Kasumi-1 (cell line): ENCODE results near the gene SPR.

Experiments used
- DNase-seq, 2 experiments: peaks; one replicate each; lab custom pipeline; 2025; lab: John Stamatoyannopoulos, UW

SPR gene

DNA sequence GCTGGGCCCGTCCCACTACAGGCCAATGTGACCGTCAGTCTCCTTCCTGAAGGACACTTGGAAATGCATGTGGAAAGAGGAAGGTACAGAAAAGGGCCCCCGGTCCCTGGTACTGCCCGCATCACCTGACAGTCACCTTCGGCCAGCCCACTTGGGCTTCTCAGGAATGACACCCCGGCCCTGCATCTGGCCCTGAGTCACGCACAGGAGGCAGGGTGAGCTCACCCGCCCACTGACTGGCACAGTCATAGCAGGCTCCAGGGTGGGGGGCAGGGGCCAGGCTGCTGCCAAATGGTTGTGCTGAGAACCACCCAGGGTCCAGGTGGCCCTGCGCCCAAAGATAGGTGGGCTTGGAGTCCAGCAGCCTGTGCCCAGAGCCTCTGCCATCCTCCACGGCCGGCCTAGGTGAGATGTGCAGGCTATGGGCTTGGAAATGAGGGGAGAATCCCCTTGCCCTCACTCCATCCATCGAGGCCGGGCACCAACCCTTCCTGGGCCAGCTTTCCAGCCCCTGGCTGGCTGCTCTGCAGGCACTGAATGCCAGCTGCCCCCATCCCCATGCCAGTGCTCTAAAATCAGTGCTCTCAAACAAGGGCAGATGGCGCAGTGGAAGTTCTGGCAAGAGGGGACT, 44.2 kb downstream of the SPR start:
- no peak for DNase-seq

DNA sequence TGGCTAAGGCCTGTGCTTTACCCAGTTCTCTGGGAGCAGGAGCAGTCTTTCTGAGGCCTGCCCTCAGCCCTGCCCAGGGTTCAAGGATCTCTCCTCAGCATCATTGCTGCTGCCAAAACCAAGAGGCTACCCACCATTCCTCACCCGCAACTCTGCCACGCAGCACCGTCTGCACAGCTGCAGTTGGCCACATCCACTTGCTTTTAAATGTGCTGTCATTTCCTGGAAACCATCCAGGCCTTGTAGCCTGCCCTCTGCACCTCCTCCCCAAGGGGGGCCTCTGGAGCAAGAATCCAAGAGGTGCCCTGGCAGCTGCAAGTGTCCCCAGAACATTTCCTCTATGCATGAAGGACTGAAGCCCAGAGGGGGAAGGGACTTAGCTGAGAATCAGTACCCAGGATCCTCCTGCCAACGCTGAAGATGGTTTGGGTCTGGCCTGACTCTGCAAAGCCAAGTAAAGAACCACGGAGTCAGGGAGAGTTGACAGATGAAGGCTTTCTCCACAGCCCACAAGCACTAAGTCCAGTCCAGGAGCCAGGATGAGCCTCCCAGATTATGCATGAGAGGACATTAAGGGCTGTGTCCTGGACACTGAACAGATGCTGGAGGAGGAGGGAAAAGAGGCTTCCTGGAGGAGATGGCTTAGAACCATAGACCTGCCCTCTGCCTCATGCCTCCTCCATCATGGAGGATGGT, 45.0 kb downstream of the SPR start:
- no peak for DNase-seq

DNA sequence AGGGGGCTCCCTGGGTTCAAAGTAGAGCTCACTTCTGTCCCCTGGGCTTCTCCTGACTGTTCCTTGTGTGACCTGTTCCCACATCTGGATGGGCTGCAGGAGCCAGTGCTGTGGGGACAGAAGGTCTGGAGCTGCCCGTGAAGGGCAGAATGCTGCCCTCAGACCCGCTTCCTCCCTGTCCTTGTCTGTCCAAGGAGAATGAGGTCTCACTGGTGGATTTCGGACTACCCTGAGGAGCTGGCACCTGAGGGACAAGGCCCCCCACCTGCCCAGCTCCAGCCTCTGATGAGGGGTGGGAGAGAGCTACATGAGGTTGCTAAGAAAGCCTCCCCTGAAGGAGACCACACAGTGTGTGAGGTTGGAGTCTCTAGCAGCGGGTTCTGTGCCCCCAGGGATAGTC, 45.6 kb downstream of the SPR start:
- DNase-seq = no peak

DNA sequence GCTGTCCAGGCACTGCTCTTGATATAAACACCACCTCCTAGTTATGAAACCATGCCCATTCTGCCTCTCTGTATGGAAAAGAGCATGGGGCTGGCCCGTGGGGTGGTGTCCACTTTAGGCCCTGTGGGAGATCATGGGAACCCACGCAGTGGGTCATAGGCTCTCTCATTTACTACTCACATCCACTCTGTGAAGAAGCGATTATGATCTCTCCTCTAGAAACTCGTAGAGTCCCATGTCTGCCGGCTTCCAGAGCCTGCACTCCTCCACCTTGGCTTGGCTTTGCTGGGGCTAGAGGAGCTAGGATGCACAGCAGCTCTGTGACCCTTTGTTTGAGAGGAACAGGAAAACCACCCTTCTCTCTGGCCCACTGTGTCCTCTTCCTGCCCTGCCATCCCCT, 46.0 kb downstream of the SPR start:
- no peak for DNase-seq

DNA sequence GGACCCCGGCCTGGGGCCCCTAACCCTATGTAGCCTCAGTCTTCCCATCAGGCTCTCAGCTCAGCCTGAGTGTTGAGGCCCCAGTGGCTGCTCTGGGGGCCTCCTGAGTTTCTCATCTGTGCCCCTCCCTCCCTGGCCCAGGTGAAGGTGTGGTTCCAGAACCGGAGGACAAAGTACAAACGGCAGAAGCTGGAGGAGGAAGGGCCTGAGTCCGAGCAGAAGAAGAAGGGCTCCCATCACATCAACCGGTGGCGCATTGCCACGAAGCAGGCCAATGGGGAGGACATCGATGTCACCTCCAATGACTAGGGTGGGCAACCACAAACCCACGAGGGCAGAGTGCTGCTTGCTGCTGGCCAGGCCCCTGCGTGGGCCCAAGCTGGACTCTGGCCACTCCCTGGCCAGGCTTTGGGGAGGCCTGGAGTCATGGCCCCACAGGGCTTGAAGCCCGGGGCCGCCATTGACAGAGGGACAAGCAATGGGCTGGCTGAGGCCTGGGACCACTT, 46.5 kb downstream of the SPR start:
- no peak for DNase-seq

DNA sequence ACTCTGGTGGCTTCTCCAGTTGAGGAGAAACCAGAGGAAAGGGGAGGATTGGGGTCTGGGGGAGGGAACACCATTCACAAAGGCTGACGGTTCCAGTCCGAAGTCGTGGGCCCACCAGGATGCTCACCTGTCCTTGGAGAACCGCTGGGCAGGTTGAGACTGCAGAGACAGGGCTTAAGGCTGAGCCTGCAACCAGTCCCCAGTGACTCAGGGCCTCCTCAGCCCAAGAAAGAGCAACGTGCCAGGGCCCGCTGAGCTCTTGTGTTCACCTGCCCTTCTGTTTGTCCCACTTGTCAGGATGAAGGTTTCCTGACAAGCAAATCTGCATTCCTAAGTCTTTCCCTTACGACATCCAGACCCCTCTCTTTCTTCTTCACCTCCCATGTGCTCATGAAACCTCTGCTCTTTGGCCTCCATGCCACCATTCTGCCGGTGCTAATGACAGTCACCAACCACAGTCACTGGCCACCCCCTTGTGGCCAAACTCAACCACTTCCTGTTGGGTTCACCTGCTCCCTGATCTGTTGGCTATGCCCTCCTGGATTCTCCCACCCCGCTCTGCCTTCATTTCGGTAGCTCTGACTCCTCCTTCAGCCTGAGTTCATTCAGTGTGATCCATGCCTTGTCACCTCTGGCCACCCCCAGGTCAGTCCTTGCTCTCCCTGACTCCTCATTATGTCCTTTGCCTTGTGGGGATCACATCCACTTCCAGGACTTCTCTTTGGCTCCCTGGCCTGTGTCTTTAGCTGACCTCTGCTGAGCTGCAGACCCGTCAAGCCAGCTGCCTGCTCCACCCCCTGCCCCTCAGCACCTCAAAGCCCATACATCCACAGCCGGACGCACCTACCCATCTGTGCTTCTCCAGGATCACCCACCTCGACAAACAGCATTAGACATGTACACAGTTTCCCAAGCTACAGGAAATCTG, 47.7 kb downstream of the SPR start:
- no peak for DNase-seq

DNA sequence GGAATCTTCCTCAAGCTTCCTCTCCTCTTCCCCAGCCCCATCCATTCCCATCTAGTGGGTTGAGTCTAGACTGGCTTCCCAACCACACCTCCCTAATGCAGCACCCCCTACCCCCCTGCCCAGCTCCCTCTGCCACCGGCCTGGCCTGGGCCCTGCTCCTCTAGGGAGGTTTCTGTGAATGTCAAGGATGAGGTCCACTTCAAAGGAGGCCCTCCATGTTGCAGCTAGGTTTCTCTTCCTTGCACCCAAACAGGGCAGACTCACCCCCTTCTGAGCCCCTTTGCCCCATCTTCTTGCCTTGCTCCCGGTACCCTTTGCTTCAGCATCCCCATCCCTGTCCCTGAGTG, 48.4 kb downstream of the SPR start:
- no peak for DNase-seq

DNA sequence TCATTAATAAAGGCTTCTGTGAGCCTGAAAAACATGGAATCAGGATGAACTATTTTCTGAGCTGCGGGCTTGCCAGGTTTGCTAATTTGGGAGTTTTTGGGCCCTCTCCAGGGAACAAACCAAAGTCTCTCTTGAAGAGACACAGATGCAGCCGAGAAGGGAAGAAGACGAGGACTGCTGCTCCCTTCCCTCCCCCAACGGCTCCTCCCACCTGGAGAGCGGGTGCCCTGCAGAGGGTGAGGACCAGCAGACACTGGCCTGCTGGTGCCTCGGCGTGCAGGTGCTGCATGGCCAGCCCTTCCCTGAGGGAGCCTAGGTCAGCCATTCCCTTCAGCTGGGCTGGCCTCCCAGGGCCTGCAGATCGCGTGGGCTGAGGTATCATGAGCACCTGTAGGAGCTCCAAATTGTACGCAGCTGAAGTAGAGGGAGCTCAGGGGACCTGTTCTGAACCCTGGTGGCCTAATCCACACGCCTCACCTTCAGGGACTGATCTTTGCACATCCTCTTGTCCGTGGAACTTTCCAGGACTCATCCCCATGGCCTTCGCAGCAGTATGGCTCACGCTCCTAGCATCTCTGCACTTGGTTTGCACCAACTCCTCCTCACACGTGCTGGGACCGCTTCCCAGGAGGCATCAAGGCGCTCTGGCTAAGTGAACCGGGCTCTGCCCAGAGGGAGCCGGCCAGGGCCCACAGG, 49.6 kb downstream of the SPR start:
- no peak for DNase-seq

DNA sequence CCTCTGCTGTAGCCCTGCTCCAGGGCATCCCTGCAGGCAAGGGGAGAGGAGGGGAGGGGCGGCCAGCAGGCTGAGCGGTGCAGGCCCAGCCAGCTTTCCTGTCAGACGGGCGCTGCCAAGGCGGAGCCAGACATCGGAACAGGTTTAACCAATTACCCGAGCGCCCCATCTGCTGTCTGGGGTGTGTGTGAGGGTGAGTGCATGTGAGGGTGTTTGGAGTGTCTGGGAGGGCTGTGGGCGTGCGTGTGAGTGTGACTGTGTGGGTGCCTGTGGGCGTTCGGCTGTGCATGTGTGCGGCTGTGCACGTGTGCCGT, 50.1 kb downstream of the SPR start:
- DNase-seq = no peak

DNA sequence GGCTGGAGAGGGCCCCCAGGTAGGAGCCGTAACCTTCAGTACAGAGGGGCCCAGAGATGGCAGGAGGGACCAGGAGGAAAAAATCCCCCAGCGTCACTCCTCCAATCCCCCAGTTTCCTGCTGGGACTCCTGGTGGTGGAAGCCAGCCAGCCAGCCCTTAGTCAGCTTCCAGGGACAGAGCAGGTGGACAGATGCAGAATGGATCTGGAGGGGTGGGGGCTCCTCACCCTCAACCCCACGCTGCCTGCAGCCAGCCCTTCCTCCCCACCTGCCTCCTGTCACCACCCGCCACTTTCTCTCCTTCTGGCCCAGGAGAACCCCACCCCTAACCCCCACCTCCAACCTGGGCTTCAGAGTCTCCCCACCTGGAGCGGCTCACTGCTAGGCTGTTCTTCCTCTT, 51.2 kb downstream of the SPR start:
- DNase-seq = no peak

DNA sequence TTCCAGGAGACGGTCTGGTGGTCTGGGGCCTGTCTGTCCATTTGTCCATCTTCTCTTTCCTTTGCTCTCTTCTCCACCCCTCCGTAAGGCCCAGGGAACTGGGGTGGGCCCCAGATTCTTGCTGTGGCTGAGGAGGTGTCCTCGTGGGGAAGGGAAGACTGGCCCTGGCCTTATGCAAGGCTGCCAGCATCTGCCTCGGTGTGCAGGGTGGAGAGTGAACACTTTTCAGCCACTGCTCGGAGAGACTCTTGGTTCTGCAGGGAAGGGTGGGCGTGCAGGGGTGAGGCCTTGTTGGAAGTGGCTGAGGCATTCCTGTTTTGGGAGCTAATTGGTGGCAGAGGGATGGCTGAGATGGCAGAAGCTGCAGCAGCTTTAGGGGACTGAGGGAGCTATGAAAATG, 53.2 kb downstream of the SPR start:
- DNase-seq = no peak

DNA sequence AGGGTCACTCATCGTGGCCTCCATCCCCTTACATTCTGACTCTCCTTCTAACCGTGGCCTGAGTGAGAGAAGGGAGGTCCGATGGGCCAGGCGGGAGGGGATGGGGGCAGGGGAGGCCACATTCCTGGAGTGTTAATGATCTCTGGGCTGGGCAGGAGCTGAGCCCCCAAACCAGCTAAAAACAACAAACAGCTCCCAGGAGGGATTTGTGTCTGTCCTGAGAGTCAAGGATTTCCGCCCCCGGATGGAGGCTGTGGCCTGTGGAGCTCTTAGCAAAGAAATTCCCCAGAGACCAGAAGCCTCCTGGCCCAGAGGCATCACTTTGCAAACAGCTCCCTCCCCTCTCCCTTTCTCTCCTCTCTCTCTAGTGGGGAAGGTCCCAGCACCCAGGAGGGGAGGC, 53.6 kb downstream of the SPR start:
- no peak for DNase-seq
